Right atrium auricular region (tissue), 2 donors: ENCODE results near the gene MGAT5. TPM values are rescaled to one million over a fixed set of nuclear protein-coding genes. Genes with fewer than 3 reads are reported as not detected.
A peak's percentile ranks its signal among the peaks of the same experiment; 100 is the strongest.

Experiments
- DNase-seq: peaks from one replicate; pipeline ENCODE4 v3.0.0-alpha.2; 2019; ENCODE audit warnings: low spot score
- H3K27ac ChIP-seq, 2 donors: fragments of 200-600 bp; sonication (generic); 1 replicate in 1 of 2; 2 replicates in 1 of 2; pipeline ENCODE4 v1.5.1; 2016 to 2019
- H3K27me3 ChIP-seq, 2 donors: fragments of 200-600 bp; sonication (generic); one replicate each; pipeline versions ENCODE4 v1.5.1 to v1.6.0; 2017 to 2019
- H3K36me3 ChIP-seq: fragments of 200-600 bp; sonication (generic); one replicate; pipeline ENCODE4 v1.5.1; 2016
- H3K4me1 ChIP-seq, 2 donors: fragments of 200-600 bp; sonication (generic); one replicate each; pipeline versions ENCODE4 v1.5.1 to v1.6.0; 2017 to 2019
- H3K4me3 ChIP-seq, 2 donors: fragments of 200-600 bp; sonication (generic); 1 replicate in 1 of 2; 2 replicates in 1 of 2; pipeline ENCODE4 v1.5.1; 2017 to 2019; ENCODE audit warnings: mild to moderate bottlenecking in 1 of 2, moderate library complexity in 1 of 2
- H3K9me3 ChIP-seq, 2 donors: fragments of 200-600 bp; sonication (generic); one replicate each; pipeline ENCODE4 v1.5.1; 2019
- total RNA-seq, 2 donors: library from RNA; depleted of rRNA; stranded (reverse); fragments of >200 nt; gene quantifications; one replicate each; pipeline ENCODE4 v1.1.0, GENCODE V29; 2016
- TF ChIP-seq, protein P1 (sequence below), 2 donors: fragments of 200-600 bp; sonication (generic); IDR thresholded peaks; one replicate each; pipeline ENCODE4 v1.5.1; 2019; ENCODE audit warnings: antibody characterized with exemption in 2 of 2

MGAT5 gene
- total RNA-seq, 2 donors from 2014 or later: 56.9 to 91.0 TPM

DNA sequence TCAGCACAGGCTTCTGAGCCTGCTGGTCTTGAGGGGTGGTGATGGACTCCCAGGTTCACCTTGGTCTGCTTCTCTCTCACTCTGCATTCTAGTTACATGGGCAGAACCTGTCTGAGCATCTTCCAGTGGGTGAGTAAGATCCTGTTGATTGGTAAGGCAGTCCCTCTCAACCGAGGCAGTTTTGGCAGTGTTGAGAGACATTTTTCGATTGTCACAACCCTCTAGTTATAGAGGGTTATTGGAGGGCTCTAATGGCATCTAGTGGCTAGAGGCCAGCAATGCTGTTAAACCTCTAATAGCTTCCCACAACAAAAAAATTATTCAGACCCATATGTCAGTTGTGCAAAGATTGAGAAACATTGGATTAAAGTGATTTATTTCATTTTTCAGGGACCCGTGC is 9.3 kb upstream of the MGAT5 start:
- no peak for DNase-seq
- Histone ChIP-seq H3K27me3 (no peaks in the 10 kb centered on the region), H3K4me3 (no peak overlapping the region), H3K4me1 (peaks cover 0 to 34% of the 10 kb centered on the region in 2 donors), H3K36me3 (no peaks in the 10 kb centered on the region), H3K27ac (no peak overlapping the region), H3K9me3 (no peaks in the 10 kb centered on the region)
- TF ChIP-seq, protein P1, sequence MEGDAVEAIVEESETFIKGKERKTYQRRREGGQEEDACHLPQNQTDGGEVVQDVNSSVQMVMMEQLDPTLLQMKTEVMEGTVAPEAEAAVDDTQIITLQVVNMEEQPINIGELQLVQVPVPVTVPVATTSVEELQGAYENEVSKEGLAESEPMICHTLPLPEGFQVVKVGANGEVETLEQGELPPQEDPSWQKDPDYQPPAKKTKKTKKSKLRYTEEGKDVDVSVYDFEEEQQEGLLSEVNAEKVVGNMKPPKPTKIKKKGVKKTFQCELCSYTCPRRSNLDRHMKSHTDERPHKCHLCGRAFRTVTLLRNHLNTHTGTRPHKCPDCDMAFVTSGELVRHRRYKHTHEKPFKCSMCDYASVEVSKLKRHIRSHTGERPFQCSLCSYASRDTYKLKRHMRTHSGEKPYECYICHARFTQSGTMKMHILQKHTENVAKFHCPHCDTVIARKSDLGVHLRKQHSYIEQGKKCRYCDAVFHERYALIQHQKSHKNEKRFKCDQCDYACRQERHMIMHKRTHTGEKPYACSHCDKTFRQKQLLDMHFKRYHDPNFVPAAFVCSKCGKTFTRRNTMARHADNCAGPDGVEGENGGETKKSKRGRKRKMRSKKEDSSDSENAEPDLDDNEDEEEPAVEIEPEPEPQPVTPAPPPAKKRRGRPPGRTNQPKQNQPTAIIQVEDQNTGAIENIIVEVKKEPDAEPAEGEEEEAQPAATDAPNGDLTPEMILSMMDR (IDR thresholded peaks at IDR 0.05): no peak

DNA sequence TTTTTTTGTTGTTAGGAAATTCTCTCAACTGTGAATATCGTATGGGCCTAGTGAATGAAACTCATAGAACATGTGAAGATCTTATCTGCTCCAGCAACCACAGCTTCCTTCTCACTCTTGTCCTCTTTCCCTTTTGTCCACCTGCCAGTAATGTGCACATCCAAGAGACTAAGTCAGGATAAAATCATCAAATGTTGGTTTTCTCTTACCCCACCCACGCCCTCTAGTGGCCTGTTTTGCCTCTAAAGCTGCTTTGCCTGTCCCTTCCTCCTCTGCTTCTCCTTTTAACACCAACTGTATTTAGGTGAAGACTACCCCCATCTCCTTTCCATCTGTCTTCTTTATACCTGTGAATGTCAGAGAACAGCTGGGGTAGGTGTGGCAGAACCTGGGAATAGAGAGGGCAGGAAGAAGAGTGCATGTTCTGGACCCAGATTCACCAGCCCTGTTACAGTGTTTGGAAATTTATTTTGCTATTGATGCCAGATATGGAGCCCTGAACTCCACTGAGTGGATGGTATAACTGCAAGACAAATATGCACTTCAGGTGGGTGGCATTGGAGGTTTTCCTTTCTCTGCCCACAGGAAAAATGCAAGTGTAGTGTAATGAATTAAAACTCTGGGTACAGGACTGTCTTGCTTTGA is 8.4 kb upstream of the MGAT5 start:
- TF ChIP-seq, protein P1 (IDR thresholded peaks at IDR 0.05): peak; percentile 70 to 81
- Histone ChIP-seq H3K4me1 (peaks cover 0 to 43% of the 10 kb centered on the region in 2 donors), H3K36me3 (no peaks in the 10 kb centered on the region), H3K27ac (no peak overlapping the region), H3K4me3 (no peak overlapping the region), H3K9me3 (no peaks in the 10 kb centered on the region), H3K27me3 (no peaks in the 10 kb centered on the region)
- peak; percentile 83 for DNase-seq

GRCh38 chr2:134246154-134246874 is 7.6 kb upstream of the MGAT5 start:
- Histone ChIP-seq H3K36me3 (no peaks in the 10 kb centered on the region), H3K27ac (no peak overlapping the region), H3K4me3 (peak overlapping the region in 1 of 2 donors; percentile 0), H3K9me3 (no peaks in the 10 kb centered on the region), H3K4me1 (peaks cover 0 to 51% of the 10 kb centered on the region in 2 donors), H3K27me3 (no peaks in the 10 kb centered on the region)
- DNase-seq: no peak
- TF ChIP-seq, protein P1 (IDR thresholded peaks at IDR 0.05): no peak

DNA sequence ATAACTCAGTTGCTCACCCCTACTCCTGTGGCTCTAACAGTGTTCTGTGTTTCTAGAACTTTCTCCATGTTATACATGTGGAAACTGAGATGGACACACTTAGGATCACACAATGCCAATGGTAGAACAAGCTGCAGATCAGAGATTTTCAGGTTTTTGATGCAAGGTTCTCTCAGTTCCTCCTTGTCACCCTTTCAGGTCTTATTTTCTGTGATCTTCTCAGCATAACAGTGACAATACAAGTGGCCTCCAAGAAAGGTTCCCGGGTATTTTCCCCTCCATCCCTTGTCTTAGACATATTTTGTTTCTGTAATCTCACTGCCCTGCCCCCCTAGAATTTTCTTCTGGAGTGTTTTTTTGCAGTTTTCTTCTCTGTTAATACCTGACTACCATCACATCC is 6.2 kb upstream of the MGAT5 start:
- Histone ChIP-seq H3K4me3 (no peak overlapping the region), H3K4me1 (peaks cover 0 to 65% of the 10 kb centered on the region in 2 donors), H3K27me3 (no peaks in the 10 kb centered on the region), H3K27ac (no peak overlapping the region), H3K36me3 (no peaks in the 10 kb centered on the region), H3K9me3 (no peaks in the 10 kb centered on the region)
- no peak for DNase-seq
- TF ChIP-seq, protein P1 (IDR thresholded peaks at IDR 0.05): no peak

DNA sequence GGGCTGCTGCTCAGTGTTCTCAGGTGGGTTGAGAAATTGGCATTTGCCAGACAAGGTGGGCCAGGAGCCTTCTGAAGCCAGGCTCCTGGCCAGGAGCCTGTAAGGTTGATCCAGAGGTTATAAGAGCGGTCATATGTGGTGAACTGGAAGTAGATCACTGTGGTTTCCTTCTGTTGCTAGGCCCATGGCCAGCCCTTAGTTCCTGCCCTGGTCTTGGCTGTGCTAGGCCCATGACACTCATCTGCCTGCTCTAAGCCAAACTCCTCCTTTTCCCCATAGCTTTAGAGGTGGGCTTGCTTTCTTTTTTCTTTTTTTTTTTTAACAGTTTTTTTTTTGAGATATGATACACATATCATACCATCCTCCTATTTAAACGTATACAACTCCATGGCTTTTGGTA is 5.0 kb upstream of the MGAT5 start:
- Histone ChIP-seq H3K9me3 (no peaks in the 10 kb centered on the region), H3K4me3 (no peak overlapping the region), H3K36me3 (no peaks in the 10 kb centered on the region), H3K27ac (no peak overlapping the region), H3K27me3 (no peaks in the 10 kb centered on the region), H3K4me1 (peaks cover 0 to 76% of the 10 kb centered on the region in 2 donors)
- no peak for DNase-seq
- TF ChIP-seq, protein P1 (IDR thresholded peaks at IDR 0.05): no peak
